Heart right ventricle (tissue), 16 donors: ENCODE data around the gene SUSD4. TPM values are rescaled to one million over a fixed set of nuclear protein-coding genes. Genes with fewer than 3 reads are reported as not detected.

Experiments used
- ATAC-seq, 8 donors: fragments of 200-7000 bp; cut with Tn5 transposase; one replicate each; pipeline ENCODE4 v1.9.1; 2020; ENCODE audit warnings: mild to moderate bottlenecking in 8 of 8, moderate library complexity in 8 of 8, moderate number of reproducible peaks in 1 of 8
- DNase-seq, 2 donors: peaks; one replicate each; pipeline ENCODE4 v3.0.0-alpha.2; 2020
- H3K27ac ChIP-seq, 10 donors: fragments of 200-600 bp; sonication (generic) in 2 of 10; one replicate each; pipeline versions ENCODE4 v1.5.0 to v1.8.0; 2020 to 2022; ENCODE audit warnings: mild to moderate bottlenecking in 3 of 10
- H3K27me3 ChIP-seq, 7 donors: fragments of 200-600 bp; one replicate each; pipeline ENCODE4 v1.8.0; 2021 to 2022; ENCODE audit warnings: mild to moderate bottlenecking in 2 of 7
- H3K36me3 ChIP-seq, 9 donors: fragments of 200-600 bp; sonication (generic) in 1 of 9; one replicate each; pipeline versions ENCODE4 v1.5.0 to v1.8.0; 2020 to 2022; ENCODE audit warnings: mild to moderate bottlenecking in 2 of 9
- H3K4me1 ChIP-seq, 9 donors: fragments of 200-600 bp; sonication (generic) in 1 of 9; one replicate each; pipeline versions ENCODE4 v1.5.0 to v1.8.0; 2020 to 2022; ENCODE audit warnings: mild to moderate bottlenecking in 4 of 9
- H3K4me3 ChIP-seq, 10 donors: fragments of 200-600 bp; sonication (generic) in 2 of 10; one replicate each; pipeline versions ENCODE4 v1.5.0 to v1.8.0; 2020 to 2022; ENCODE audit warnings: mild to moderate bottlenecking in 7 of 10, moderate library complexity in 2 of 10
- H3K9me3 ChIP-seq, 11 donors: fragments of 200-600 bp in 10 of 11; sonication (generic) in 2 of 11; one replicate each; pipeline versions ENCODE4 v1.5.0 to v1.8.0; 2013 to 2022; ENCODE audit warnings: mild to moderate bottlenecking in 2 of 11, control low read depth in 1 of 11, moderate library complexity in 1 of 11
- WGBS, 2 donors: extraction: QIAGEN DNeasy Blood & Tissue Kit; methylation state at CpG; one replicate each; pipeline ENCODE4 v1.1.7; 2013; ENCODE audit warnings: inconsistent platforms in 1 of 2; 5-methylcytosine and 5-hydroxymethylcytosine counted together
- intact Hi-C, 10 donors: fragments of 100-400 bp; cut with DNase I; formaldehyde crosslinking; loops; one replicate each; pipeline versions ENCODE4 v1.11.1 to v1.14.2; 2022
- polyA plus RNA-seq, 2 donors: library from polyadenylated mRNA; stranded (reverse); fragments of 200-250 nt; gene quantifications; one replicate each; pipeline ENCODE4 v1.2.3, GENCODE V29; 2013
- total RNA-seq, 10 donors: library from RNA; stranded (reverse); fragmentation: NEBNext Ultra II Directional in 3 of 10; extraction: Animal tissue kit (Norgen Biotek cat#: 25700) in 3 of 10; gene quantifications; one replicate each; pipeline versions ENCODE4 v1.2.1 to v1.2.4, GENCODE V29; 2021 to 2023
- TF ChIP-seq, protein P1 (sequence below), 9 donors: fragments of 200-600 bp; sonication (generic) in 2 of 9; IDR thresholded peaks; one replicate each; pipeline versions ENCODE4 v1.5.0 to v1.8.0; 2021 to 2022; ENCODE audit warnings: antibody characterized with exemption in 9 of 9, mild to moderate bottlenecking in 5 of 9, moderate library complexity in 1 of 9
- donor health status: Arrhythmogenic right ventricular cardiomyopathy.
- donor health status: ischemic (EF 13 %, LVEDD 7.1; RV severe dilation, severe dysfunction).
- donor health status: healthy with polysubstance abuse.
- donor health status: DM: no; HTN: yes; CAD: no.
- donor health status: DM: no; HTN: no; CAD: no.
- donor health status: ischemic (EF 25% LVEDD 6.9; RV normal size, moderate dysfunction).
- donor health status: ischemic (EF 25% LVEDD 5.7; RV mildly dilated, moderate dysfunction).
- donor health status: healthy.
- donor health status: DM: yes; HTN: yes; CAD: no.
- donor health status: Ischemic cardiomyopathy.
- donor health status: ischemic (EF 35%, LVEDD 5.7; RV mildly dilated, moderate dysfunction).
- donor health status: nonischemic (EF 11% LVEDD 7.7; RV severe dilation, severe dysfunction).
- donor health status: DM: yes; HTN: yes; CAD: no.
- donor health status: PGD.
- donor health status: ischemic (EF 29% LVEDD 5.4; RV normal size, mild dysfunction).
- donor health status: nonischemic (EF 23%, LVEDD 6.1; RV moderate dilation, normal function).

Gene SUSD4
- total and polyA plus RNA-seq, 12 donors, result 0.99 to 36.5 (median 6.2) TPM

GRCh38 chr1:223216531-223217205 lies 147.3 kb downstream of the SUSD4 start:
- intact Hi-C loops, result no loop called here
- WGBS, 2 donors, result 71 to 79% methylated on average over 5 of the region's 5 CpGs
- no peaks in the 10 kb centered on the region for H3K27me3 ChIP-seq
- no peak overlapping the region for H3K27ac ChIP-seq
- DNase-seq (no peak), ATAC-seq (no peak)
- TF ChIP-seq, protein P1, sequence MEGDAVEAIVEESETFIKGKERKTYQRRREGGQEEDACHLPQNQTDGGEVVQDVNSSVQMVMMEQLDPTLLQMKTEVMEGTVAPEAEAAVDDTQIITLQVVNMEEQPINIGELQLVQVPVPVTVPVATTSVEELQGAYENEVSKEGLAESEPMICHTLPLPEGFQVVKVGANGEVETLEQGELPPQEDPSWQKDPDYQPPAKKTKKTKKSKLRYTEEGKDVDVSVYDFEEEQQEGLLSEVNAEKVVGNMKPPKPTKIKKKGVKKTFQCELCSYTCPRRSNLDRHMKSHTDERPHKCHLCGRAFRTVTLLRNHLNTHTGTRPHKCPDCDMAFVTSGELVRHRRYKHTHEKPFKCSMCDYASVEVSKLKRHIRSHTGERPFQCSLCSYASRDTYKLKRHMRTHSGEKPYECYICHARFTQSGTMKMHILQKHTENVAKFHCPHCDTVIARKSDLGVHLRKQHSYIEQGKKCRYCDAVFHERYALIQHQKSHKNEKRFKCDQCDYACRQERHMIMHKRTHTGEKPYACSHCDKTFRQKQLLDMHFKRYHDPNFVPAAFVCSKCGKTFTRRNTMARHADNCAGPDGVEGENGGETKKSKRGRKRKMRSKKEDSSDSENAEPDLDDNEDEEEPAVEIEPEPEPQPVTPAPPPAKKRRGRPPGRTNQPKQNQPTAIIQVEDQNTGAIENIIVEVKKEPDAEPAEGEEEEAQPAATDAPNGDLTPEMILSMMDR (IDR thresholded peaks at IDR 0.05), result no peak
- no peaks in the 10 kb centered on the region for H3K4me1 ChIP-seq
- no peak overlapping the region for H3K4me3 ChIP-seq
- no peaks in the 10 kb centered on the region for H3K36me3 ChIP-seq
- H3K9me3 ChIP-seq, result peaks cover 0 to 18% (median 5%) of the 10 kb centered on the region in 11 donors

GRCh38 chr1:223216074-223216473 lies 147.9 kb downstream of the SUSD4 start:
- no peak for ATAC-seq
- intact Hi-C loops, result no loop called here
- TF ChIP-seq, protein P1 (IDR thresholded peaks at IDR 0.05), result no peak

DNA sequence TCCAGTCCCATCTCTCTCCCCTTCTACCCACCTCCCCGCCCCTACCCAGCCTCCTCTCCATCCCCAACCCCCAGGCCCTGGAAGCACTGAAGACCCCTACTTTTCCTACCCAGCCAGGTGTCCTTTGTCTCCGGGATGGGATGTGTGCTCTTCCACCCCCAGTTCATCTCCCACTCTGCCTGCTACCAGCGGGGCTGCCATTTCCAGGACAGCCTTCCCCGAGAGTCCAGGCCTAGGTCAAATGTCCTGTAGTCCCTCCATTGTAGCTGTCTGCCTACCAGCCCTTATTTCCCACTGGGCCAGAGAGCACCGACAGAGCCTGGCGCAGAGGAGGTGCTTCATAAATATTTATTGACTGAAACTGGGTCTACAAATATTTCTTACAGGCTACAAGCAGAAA lies 148.9 kb downstream of the SUSD4 start:
- TF ChIP-seq, protein P1 (IDR thresholded peaks at IDR 0.05), result no peak
- ATAC-seq (no peak), DNase-seq (no peak)
- H3K36me3 ChIP-seq, result no peaks in the 10 kb centered on the region
- no peak overlapping the region for H3K27ac ChIP-seq
- H3K9me3 ChIP-seq, result peaks cover 0 to 18% (median 5%) of the 10 kb centered on the region in 11 donors
- H3K4me3 ChIP-seq, result no peak overlapping the region
- intact Hi-C loops, result no loop called here
- no peaks in the 10 kb centered on the region for H3K4me1 ChIP-seq
- H3K27me3 ChIP-seq, result no peaks in the 10 kb centered on the region
- 88 to 94% methylated on average over 6 of the region's 6 CpGs for WGBS, 2 donors

More at GRCh38 chr1:223216074-223216473, 147.9 kb downstream of the SUSD4 start:
- Histone ChIP-seq H3K36me3 (no peaks in the 10 kb centered on the region), H3K27ac (no peak overlapping the region), H3K4me1 (no peaks in the 10 kb centered on the region), H3K4me3 (no peak overlapping the region), H3K27me3 (no peaks in the 10 kb centered on the region), H3K9me3 (peaks cover 0 to 18% (median 5%) of the 10 kb centered on the region in 11 donors)
- 88 to 89% methylated on average over 6 of the region's 6 CpGs for WGBS, 2 donors
- no peak for DNase-seq

GRCh38 chr1:223214261-223214807 lies 149.6 kb downstream of the SUSD4 start:
- no peak overlapping the region for H3K4me3 ChIP-seq
- peaks cover 0 to 4% (median 0%) of the 10 kb centered on the region in 9 donors for H3K4me1 ChIP-seq
- intact Hi-C loops, result no loop called here
- no peaks in the 10 kb centered on the region for H3K36me3 ChIP-seq
- H3K27ac ChIP-seq, result no peak overlapping the region
- TF ChIP-seq, protein P1 (IDR thresholded peaks at IDR 0.05), result no peak
- peaks cover 0 to 15% (median 5%) of the 10 kb centered on the region in 11 donors for H3K9me3 ChIP-seq
- WGBS, 2 donors, result 82 to 83% methylated on average over 5 of the region's 5 CpGs
- no peak for ATAC-seq
- DNase-seq, result no peak
- no peaks in the 10 kb centered on the region for H3K27me3 ChIP-seq
